Peyer's patch (tissue), 4 donors: ENCODE data around the gene RSKR.

Source experiments
- POLR2A ChIP-seq, 2 donors: fragments of 450-650 bp; IDR thresholded peaks; one replicate each; pipeline ENCODE4 v1.5.1; 2017; ENCODE audit warnings: antibody characterized with exemption in 2 of 2, mild to moderate bottlenecking in 2 of 2, moderate library complexity in 2 of 2
- TF ChIP-seq, protein P1 (sequence below), 6 experiments: fragments of 450-650 bp in 4 of 6; fragments of 200-600 bp in 2 of 6; sonication (generic) in 1 of 6; IDR thresholded peaks; one replicate each; pipeline ENCODE4 v1.5.1; 2017 to 2019; ENCODE audit warnings: antibody characterized with exemption in 6 of 6, mild to moderate bottlenecking in 3 of 6, moderate library complexity in 1 of 6

DNA sequence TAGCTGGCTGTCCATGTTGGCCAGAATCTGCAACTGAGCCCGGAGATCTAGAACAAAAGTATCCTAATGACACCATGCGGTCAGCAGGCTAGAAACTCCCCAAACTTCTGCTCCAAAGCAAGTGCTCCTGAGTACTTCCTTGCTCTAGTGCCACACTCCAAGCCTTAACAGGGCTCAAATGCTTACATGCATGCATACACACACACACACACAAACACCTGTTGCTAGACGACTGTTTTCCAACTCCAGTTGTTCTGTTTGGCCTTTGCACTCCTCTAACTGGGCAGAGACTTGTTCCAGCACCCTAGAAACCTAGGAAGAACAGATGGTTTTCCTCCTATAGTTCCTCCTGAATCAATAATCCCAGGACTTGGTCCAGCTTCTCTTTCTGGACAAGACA is 29.6 kb downstream of the RSKR start:
- TF ChIP-seq, protein P1, sequence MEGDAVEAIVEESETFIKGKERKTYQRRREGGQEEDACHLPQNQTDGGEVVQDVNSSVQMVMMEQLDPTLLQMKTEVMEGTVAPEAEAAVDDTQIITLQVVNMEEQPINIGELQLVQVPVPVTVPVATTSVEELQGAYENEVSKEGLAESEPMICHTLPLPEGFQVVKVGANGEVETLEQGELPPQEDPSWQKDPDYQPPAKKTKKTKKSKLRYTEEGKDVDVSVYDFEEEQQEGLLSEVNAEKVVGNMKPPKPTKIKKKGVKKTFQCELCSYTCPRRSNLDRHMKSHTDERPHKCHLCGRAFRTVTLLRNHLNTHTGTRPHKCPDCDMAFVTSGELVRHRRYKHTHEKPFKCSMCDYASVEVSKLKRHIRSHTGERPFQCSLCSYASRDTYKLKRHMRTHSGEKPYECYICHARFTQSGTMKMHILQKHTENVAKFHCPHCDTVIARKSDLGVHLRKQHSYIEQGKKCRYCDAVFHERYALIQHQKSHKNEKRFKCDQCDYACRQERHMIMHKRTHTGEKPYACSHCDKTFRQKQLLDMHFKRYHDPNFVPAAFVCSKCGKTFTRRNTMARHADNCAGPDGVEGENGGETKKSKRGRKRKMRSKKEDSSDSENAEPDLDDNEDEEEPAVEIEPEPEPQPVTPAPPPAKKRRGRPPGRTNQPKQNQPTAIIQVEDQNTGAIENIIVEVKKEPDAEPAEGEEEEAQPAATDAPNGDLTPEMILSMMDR (IDR thresholded peaks at IDR 0.05), result no peak
- no peak for TF ChIP-seq POLR2A (IDR thresholded peaks at IDR 0.05)
